Measurements from ENCODE around the gene TNNI2. TPM values are rescaled to one million over a fixed set of nuclear protein-coding genes. Genes with fewer than 3 reads are reported as not detected.

Gene TNNI2
- total RNA-seq, 2 experiments from 2014 or later = 0.50 TPM; not detected in 1

- no peaks in the 10 kb centered on the region for H3K27me3 Mint-ChIP-seq
- no peaks in the 10 kb centered on the region for H3K27me3 ChIP-seq (ENCODE audit: control insufficient read depth in 1 of 2, insufficient read depth in 2 of 2, low read length in 2 of 2)
- CTCF ChIA-PET = interaction anchor here (1.2 kb wide), 1 partner anchor 264 kb away, joined by 3 read pairs; no protein-coding TSS in a partner anchor
- peaks cover 25% of the 10 kb centered on the region for H3K4me1 Mint-ChIP-seq (ENCODE audit: low read depth)
- intact Hi-C loops (cut with DNase I, micrococcal nuclease) = loop anchor here in 1 of 2 experiments (2.0 kb wide), 1 partner anchor 35 kb away; the partner anchor contains the start of gene LSP1
- peaks cover 12% of the 10 kb centered on the region for H3K36me3 Mint-ChIP-seq (ENCODE audit: low read depth)
- peak overlapping the region in 1 of 2 donors; percentile 62 for H3K27ac ChIP-seq (ENCODE audit: low read depth in 1 of 2, low read length in 2 of 2)
- POLR2A ChIA-PET = interaction anchor here (2.3 to 5.2 kb wide), 2 partner anchors 29 to 37 kb away, joined by 16 to 40 read pairs; no protein-coding TSS in a partner anchor
- H3K4me3 ChIP-seq (ENCODE audit: low read length) = no peak overlapping the region
- peaks cover 64% of the 10 kb centered on the region for H3K36me3 ChIP-seq (ENCODE audit: insufficient read depth, low read length)
- H3K27ac Mint-ChIP-seq = peak overlapping the region; percentile 85
- no peak overlapping the region for H3K4me3 Mint-ChIP-seq
- H3K4me1 ChIP-seq (ENCODE audit: insufficient read depth, low read length) = peaks cover 55% of the 10 kb centered on the region
- TF ChIP-seq, protein P1, sequence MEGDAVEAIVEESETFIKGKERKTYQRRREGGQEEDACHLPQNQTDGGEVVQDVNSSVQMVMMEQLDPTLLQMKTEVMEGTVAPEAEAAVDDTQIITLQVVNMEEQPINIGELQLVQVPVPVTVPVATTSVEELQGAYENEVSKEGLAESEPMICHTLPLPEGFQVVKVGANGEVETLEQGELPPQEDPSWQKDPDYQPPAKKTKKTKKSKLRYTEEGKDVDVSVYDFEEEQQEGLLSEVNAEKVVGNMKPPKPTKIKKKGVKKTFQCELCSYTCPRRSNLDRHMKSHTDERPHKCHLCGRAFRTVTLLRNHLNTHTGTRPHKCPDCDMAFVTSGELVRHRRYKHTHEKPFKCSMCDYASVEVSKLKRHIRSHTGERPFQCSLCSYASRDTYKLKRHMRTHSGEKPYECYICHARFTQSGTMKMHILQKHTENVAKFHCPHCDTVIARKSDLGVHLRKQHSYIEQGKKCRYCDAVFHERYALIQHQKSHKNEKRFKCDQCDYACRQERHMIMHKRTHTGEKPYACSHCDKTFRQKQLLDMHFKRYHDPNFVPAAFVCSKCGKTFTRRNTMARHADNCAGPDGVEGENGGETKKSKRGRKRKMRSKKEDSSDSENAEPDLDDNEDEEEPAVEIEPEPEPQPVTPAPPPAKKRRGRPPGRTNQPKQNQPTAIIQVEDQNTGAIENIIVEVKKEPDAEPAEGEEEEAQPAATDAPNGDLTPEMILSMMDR (IDR thresholded peaks at IDR 0.05) = no peak
- ATAC-seq (ENCODE audit: poor library complexity) (no peak), DNase-seq (peak in 2 of 14 experiments; percentile 8 to 26)
- no peaks in the 10 kb centered on the region for H3K9me3 Mint-ChIP-seq
- no peaks in the 10 kb centered on the region for H3K9me3 ChIP-seq (ENCODE audit: control insufficient read depth in 1 of 2, insufficient read depth in 1 of 2, low read length in 2 of 2)
These were observed 48.9 kb downstream of the TNNI2 start for GRCh38 chr11:1887451-1888346.

- TF ChIP-seq, protein P1 (IDR thresholded peaks at IDR 0.05) = no peak
- Histone ChIP-seq H3K27ac (ENCODE audit: low read depth in 1 of 2, low read length in 2 of 2) (peak overlapping the region; percentile 62 to 73), H3K9me3 (ENCODE audit: control insufficient read depth in 1 of 2, insufficient read depth in 1 of 2, low read length in 2 of 2) (no peaks in the 10 kb centered on the region), H3K27me3 (ENCODE audit: control insufficient read depth in 1 of 2, insufficient read depth in 2 of 2, low read length in 2 of 2) (no peaks in the 10 kb centered on the region), H3K4me3 (ENCODE audit: low read length) (no peak overlapping the region), H3K36me3 (ENCODE audit: insufficient read depth, low read length) (peaks cover 58% of the 10 kb centered on the region), H3K4me1 (ENCODE audit: insufficient read depth, low read length) (peaks cover 53% of the 10 kb centered on the region)
- peaks cover 26% of the 10 kb centered on the region for H3K4me1 Mint-ChIP-seq (ENCODE audit: low read depth)
- DNase-seq (peak in 2 of 14 experiments; percentile 33 to 37), ATAC-seq (ENCODE audit: poor library complexity) (no peak)
- H3K9me3 Mint-ChIP-seq = no peaks in the 10 kb centered on the region
- ChIA-PET CTCF (interaction anchor here (1.2 kb wide), 1 partner anchor 263 kb away, joined by 3 read pairs; no protein-coding TSS in a partner anchor), POLR2A (interaction anchor here (0.6 to 5.2 kb wide), 7 partner anchors 18 to 41 kb away, joined by 3 to 40 read pairs (median 7); partner anchors contain the start of gene LSP1)
- H3K4me3 Mint-ChIP-seq = peak overlapping the region; percentile 82
- H3K27ac Mint-ChIP-seq = peak overlapping the region; percentile 85
- intact Hi-C loops (cut with DNase I, micrococcal nuclease) = loop anchor here in 1 of 2 experiments (2.0 kb wide), 1 partner anchor 36 kb away; the partner anchor contains the start of gene LSP1
- no peaks in the 10 kb centered on the region for H3K27me3 Mint-ChIP-seq
- H3K36me3 Mint-ChIP-seq (ENCODE audit: low read depth) = peaks cover 11% of the 10 kb centered on the region
These were observed 49.6 kb downstream of the TNNI2 start for GRCh38 chr11:1888347-1888753.

GRCh38 chr11:1888811-1889210 lies 50.0 kb downstream of the TNNI2 start:
- intact Hi-C loops (cut with DNase I, micrococcal nuclease) = loop anchor here in 1 of 2 experiments (2.0 kb wide), 1 partner anchor 36 kb away; the partner anchor contains the start of gene LSP1

More at GRCh38 chr11:1888811-1889210, 50.0 kb downstream of the TNNI2 start:
- Histone ChIP-seq H3K27me3 (ENCODE audit: control insufficient read depth in 1 of 2, insufficient read depth in 2 of 2, low read length in 2 of 2) (no peaks in the 10 kb centered on the region), H3K36me3 (ENCODE audit: insufficient read depth, low read length) (peaks cover 53% of the 10 kb centered on the region), H3K4me1 (ENCODE audit: insufficient read depth, low read length) (peaks cover 53% of the 10 kb centered on the region), H3K4me3 (ENCODE audit: low read length) (peak overlapping the region; percentile 47), H3K27ac (ENCODE audit: low read depth in 1 of 2, low read length in 2 of 2) (peak overlapping the region; percentile 62 to 73), H3K9me3 (ENCODE audit: control insufficient read depth in 1 of 2, insufficient read depth in 1 of 2, low read length in 2 of 2) (no peaks in the 10 kb centered on the region)
- TF ChIP-seq, protein P1 (IDR thresholded peaks at IDR 0.05) = no peak
- POLR2A ChIA-PET = interaction anchor here (0.6 to 5.2 kb wide), 7 partner anchors 18 to 42 kb away, joined by 3 to 40 read pairs (median 7); partner anchors contain the start of gene LSP1
- H3K4me1 Mint-ChIP-seq (ENCODE audit: low read depth) = peaks cover 30% of the 10 kb centered on the region
- H3K27me3 Mint-ChIP-seq = no peaks in the 10 kb centered on the region
- peak overlapping the region; percentile 82 for H3K4me3 Mint-ChIP-seq
- peak overlapping the region; percentile 85 for H3K27ac Mint-ChIP-seq
- CTCF ChIA-PET = interaction anchor here (1.2 kb wide), 1 partner anchor 263 kb away, joined by 3 read pairs; no protein-coding TSS in a partner anchor
- DNase-seq = peak in 2 of 14 experiments; percentile 29 to 32
- peaks cover 11% of the 10 kb centered on the region for H3K36me3 Mint-ChIP-seq (ENCODE audit: low read depth)
- no peaks in the 10 kb centered on the region for H3K9me3 Mint-ChIP-seq
- peak; percentile 1 for ATAC-seq (ENCODE audit: poor library complexity)
